CD4-positive, CD25-positive, alpha-beta regulatory T cell (primary cell): Measurements from ENCODE around the gene MAGI1. TPM values are rescaled to one million over a fixed set of nuclear protein-coding genes. Genes with fewer than 3 reads are reported as not detected.

Source experiments
- ATAC-seq, 2 donors: fragments of 150-1000 bp; cut with Tn5 transposase; one replicate each; pipeline ENCODE4 v1.10.0; 2021; ENCODE audit warnings: low read depth in 2 of 2, moderate number of reproducible peaks in 2 of 2, moderate library complexity in 1 of 2
- DNase-seq, 3 donors: peaks; one replicate each; pipeline versions ENCODE4 v3.0.0 to v3.0.0-alpha.2; 2012 to 2022; ENCODE audit warnings: mixed read lengths in 1 of 3
- H3K27ac ChIP-seq: one replicate; pipeline ENCODE4 v1.7.0; 2013; ENCODE audit warnings: mild to moderate bottlenecking, low read length; ENCODE audit not compliant: insufficient read depth, poor library complexity, severe bottlenecking
- H3K27me3 ChIP-seq: one replicate; pipeline ENCODE4 v1.7.0; 2013; ENCODE audit warnings: low read length; ENCODE audit not compliant: control insufficient read depth, insufficient read depth
- H3K36me3 ChIP-seq: one replicate; pipeline ENCODE4 v1.7.0; 2013; ENCODE audit warnings: mild to moderate bottlenecking, low read length, moderate library complexity; ENCODE audit not compliant: control insufficient read depth, insufficient read depth
- H3K4me1 ChIP-seq: 2 replicates; pipeline ENCODE4 v1.7.0; 2013; ENCODE audit warnings: mild to moderate bottlenecking, low read length; ENCODE audit not compliant: insufficient read depth, control insufficient read depth, poor library complexity, severe bottlenecking
- H3K4me3 ChIP-seq: one replicate; pipeline ENCODE4 v1.7.0; 2013; ENCODE audit warnings: low read depth, mild to moderate bottlenecking, low read length, moderate library complexity
- H3K9me3 ChIP-seq, 2 experiments: 1 replicate in 1 of 2; 2 replicates in 1 of 2; pipeline ENCODE4 v1.7.0; 2013; ENCODE audit warnings: low read length in 2 of 2, mild to moderate bottlenecking in 1 of 2, moderate library complexity in 1 of 2; ENCODE audit not compliant: control insufficient read depth in 2 of 2
- H3K27ac Mint-ChIP-seq, 3 donors: one replicate each; pipeline ENCODE4 v1.8.0; 2020 to 2022; ENCODE audit warnings: mild to moderate bottlenecking in 3 of 3, mixed read lengths in 3 of 3, moderate library complexity in 2 of 3
- H3K27me3 Mint-ChIP-seq: one replicate; pipeline ENCODE4 v1.8.0; 2022; ENCODE audit warnings: mild to moderate bottlenecking, mixed read lengths
- H3K36me3 Mint-ChIP-seq: one replicate; pipeline ENCODE4 v1.8.0; 2020; ENCODE audit warnings: mixed read lengths
- H3K4me1 Mint-ChIP-seq, 4 donors: one replicate each; pipeline ENCODE4 v1.8.0; 2020 to 2022; ENCODE audit warnings: mixed read lengths in 4 of 4, mild to moderate bottlenecking in 1 of 4
- H3K4me3 Mint-ChIP-seq, 4 donors: one replicate each; pipeline ENCODE4 v1.8.0; 2020 to 2022; ENCODE audit warnings: mild to moderate bottlenecking in 4 of 4, mixed read lengths in 4 of 4, moderate library complexity in 3 of 4
- H3K9me3 Mint-ChIP-seq, 7 donors: one replicate each; pipeline ENCODE4 v1.8.0; 2020 to 2022; ENCODE audit warnings: mixed read lengths in 7 of 7, mild to moderate bottlenecking in 3 of 7, moderate library complexity in 2 of 7
- polyA plus RNA-seq, 4 donors: library from polyadenylated mRNA; unstranded; fragments of 300-500 nt; fragmentation: Illumina TruSeq; gene quantifications; one replicate each; pipeline ENCODE4 v1.2.3, GENCODE V29; 2021
- total RNA-seq: library from RNA; stranded (reverse); gene quantifications from one replicate; pipeline ENCODE4 v1.2.3, GENCODE V29; 2022

Gene MAGI1
- total and polyA plus RNA-seq, 5 donors from 2014 or later, result 0.10 to 0.44 (median 0.19) TPM; not detected in 1

- ATAC-seq (no peak), DNase-seq (no peak)
- H3K9me3 Mint-ChIP-seq, result peaks cover 0 to 2% (median 0%) of the 10 kb centered on the region in 7 donors
- H3K27me3 Mint-ChIP-seq, result no peaks in the 10 kb centered on the region
- H3K9me3 ChIP-seq, result no peaks in the 10 kb centered on the region
- no peak overlapping the region for H3K4me3 Mint-ChIP-seq
- H3K27ac Mint-ChIP-seq, result no peak overlapping the region
- H3K4me1 Mint-ChIP-seq, result no peaks in the 10 kb centered on the region
- no peaks in the 10 kb centered on the region for H3K36me3 ChIP-seq
- H3K4me1 ChIP-seq, result no peaks in the 10 kb centered on the region
- H3K27me3 ChIP-seq, result no peaks in the 10 kb centered on the region
- H3K4me3 ChIP-seq, result no peak overlapping the region
- H3K27ac ChIP-seq, result no peak overlapping the region
- no peaks in the 10 kb centered on the region for H3K36me3 Mint-ChIP-seq
Measured at GRCh38 chr3:65793495-65794200, 245.1 kb downstream of the MAGI1 start.

DNA sequence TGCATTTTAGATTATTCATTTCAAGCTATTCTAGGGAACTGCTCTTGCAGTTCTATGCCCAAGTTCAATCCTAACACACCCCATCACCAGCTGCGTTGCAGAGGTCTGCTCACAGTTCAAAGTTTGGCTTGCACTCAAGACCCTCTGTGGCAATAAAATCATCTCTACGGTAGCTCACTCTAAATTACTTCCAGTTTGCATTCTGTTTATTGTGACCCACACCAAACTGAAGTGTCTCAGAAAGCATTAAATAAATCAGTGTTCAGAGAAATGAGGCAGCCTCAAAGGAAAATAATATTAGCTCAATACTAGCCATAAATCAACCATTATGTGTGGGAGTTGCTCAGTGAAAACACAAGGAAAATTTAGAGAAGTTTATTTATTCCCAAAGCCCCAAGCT is 250.3 kb downstream of the MAGI1 start:
- no peak overlapping the region for H3K27ac ChIP-seq
- Mint-ChIP-seq H3K4me1 (no peaks in the 10 kb centered on the region), H3K27me3 (no peaks in the 10 kb centered on the region), H3K9me3 (peaks cover 0 to 2% (median 0%) of the 10 kb centered on the region in 7 donors), H3K27ac (no peak overlapping the region), H3K36me3 (no peaks in the 10 kb centered on the region), H3K4me3 (no peak overlapping the region)
- H3K4me1 ChIP-seq, result no peaks in the 10 kb centered on the region
- no peaks in the 10 kb centered on the region for H3K9me3 ChIP-seq
- DNase-seq (no peak), ATAC-seq (no peak)
- H3K4me3 ChIP-seq, result no peak overlapping the region
- H3K27me3 ChIP-seq, result no peaks in the 10 kb centered on the region
- H3K36me3 ChIP-seq, result no peaks in the 10 kb centered on the region

DNA sequence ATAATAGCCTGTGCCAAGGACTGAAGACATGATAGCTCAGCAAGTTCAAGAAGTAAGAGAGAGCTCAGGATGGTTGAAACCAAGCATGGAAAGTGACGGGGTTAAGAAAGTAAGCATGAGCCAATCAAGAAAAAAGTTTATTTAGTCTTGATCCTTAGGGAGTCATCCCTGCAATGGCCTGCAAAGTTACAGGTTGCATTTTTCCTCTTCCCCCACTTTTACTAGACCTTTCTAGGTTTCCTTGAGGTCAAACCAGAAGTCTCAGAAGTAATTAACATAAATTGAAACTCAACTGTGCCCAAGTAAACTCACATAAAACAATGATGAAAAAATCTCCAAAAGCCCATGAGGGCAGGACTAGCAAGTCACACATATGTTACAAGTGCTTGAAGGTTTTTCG is 250.9 kb downstream of the MAGI1 start:
- no peaks in the 10 kb centered on the region for H3K27me3 Mint-ChIP-seq

DNA sequence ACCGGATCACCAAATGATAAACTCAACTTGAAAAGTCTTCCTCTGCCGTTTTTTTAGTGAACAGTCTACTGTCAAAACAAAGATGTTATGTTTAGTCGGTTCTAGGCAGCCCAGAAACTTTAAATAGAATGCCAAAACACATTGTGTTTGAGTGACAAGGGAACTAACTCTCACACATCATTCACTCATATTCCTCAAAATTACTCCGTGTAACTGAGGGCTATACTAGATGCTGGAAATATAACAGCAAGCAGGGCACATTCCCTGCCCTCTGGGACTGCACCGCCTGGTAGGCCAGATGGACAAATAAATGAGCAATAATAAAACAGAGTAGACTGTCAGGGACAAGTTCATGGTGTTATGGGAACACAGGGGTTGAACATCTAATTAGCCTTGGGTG is 251.4 kb downstream of the MAGI1 start:
- Histone ChIP-seq H3K4me3 (no peak overlapping the region), H3K9me3 (no peaks in the 10 kb centered on the region), H3K27me3 (no peaks in the 10 kb centered on the region), H3K4me1 (no peaks in the 10 kb centered on the region), H3K36me3 (no peaks in the 10 kb centered on the region), H3K27ac (no peak overlapping the region)
- Mint-ChIP-seq H3K4me3 (no peak overlapping the region), H3K36me3 (no peaks in the 10 kb centered on the region), H3K27ac (no peak overlapping the region), H3K4me1 (no peaks in the 10 kb centered on the region), H3K9me3 (peaks cover 0 to 2% (median 0%) of the 10 kb centered on the region in 7 donors), H3K27me3 (no peaks in the 10 kb centered on the region)
- DNase-seq, result no peak
- ATAC-seq, result no peak

More for the DNA sequence above, 250.9 kb downstream of the MAGI1 start:
- H3K4me3 Mint-ChIP-seq, result no peak overlapping the region
- DNase-seq, result no peak
- no peaks in the 10 kb centered on the region for H3K4me1 Mint-ChIP-seq
- no peaks in the 10 kb centered on the region for H3K36me3 Mint-ChIP-seq
- Histone ChIP-seq H3K27ac (no peak overlapping the region), H3K4me1 (no peaks in the 10 kb centered on the region), H3K36me3 (no peaks in the 10 kb centered on the region), H3K27me3 (no peaks in the 10 kb centered on the region), H3K9me3 (no peaks in the 10 kb centered on the region), H3K4me3 (no peak overlapping the region)
- H3K9me3 Mint-ChIP-seq, result peaks cover 0 to 2% (median 0%) of the 10 kb centered on the region in 7 donors
- H3K27ac Mint-ChIP-seq, result no peak overlapping the region
- no peak for ATAC-seq

GRCh38 chr3:65786890-65787289 is 251.8 kb downstream of the MAGI1 start:
- Histone ChIP-seq H3K36me3 (no peaks in the 10 kb centered on the region), H3K4me3 (no peak overlapping the region), H3K27me3 (no peaks in the 10 kb centered on the region), H3K27ac (no peak overlapping the region), H3K9me3 (no peaks in the 10 kb centered on the region), H3K4me1 (no peaks in the 10 kb centered on the region)
- no peaks in the 10 kb centered on the region for H3K27me3 Mint-ChIP-seq
- no peaks in the 10 kb centered on the region for H3K36me3 Mint-ChIP-seq
- H3K4me3 Mint-ChIP-seq, result no peak overlapping the region
- no peak overlapping the region for H3K27ac Mint-ChIP-seq
- H3K4me1 Mint-ChIP-seq, result no peaks in the 10 kb centered on the region
- H3K9me3 Mint-ChIP-seq, result peaks cover 0 to 2% (median 0%) of the 10 kb centered on the region in 7 donors
- ATAC-seq (no peak), DNase-seq (no peak)

- no peak for ATAC-seq
- H3K4me1 ChIP-seq, result no peaks in the 10 kb centered on the region
- peak in 1 of 3 donors; percentile 27 for DNase-seq
- Mint-ChIP-seq H3K27ac (no peak overlapping the region), H3K27me3 (no peaks in the 10 kb centered on the region), H3K4me3 (no peak overlapping the region), H3K4me1 (no peaks in the 10 kb centered on the region), H3K9me3 (peaks cover 0 to 2% (median 0%) of the 10 kb centered on the region in 7 donors), H3K36me3 (no peaks in the 10 kb centered on the region)
- no peaks in the 10 kb centered on the region for H3K27me3 ChIP-seq
- H3K9me3 ChIP-seq, result no peaks in the 10 kb centered on the region
- H3K4me3 ChIP-seq, result no peak overlapping the region
- no peak overlapping the region for H3K27ac ChIP-seq
- H3K36me3 ChIP-seq, result no peaks in the 10 kb centered on the region
Measured at GRCh38 chr3:65785065-65785645, 253.6 kb downstream of the MAGI1 start.

DNA sequence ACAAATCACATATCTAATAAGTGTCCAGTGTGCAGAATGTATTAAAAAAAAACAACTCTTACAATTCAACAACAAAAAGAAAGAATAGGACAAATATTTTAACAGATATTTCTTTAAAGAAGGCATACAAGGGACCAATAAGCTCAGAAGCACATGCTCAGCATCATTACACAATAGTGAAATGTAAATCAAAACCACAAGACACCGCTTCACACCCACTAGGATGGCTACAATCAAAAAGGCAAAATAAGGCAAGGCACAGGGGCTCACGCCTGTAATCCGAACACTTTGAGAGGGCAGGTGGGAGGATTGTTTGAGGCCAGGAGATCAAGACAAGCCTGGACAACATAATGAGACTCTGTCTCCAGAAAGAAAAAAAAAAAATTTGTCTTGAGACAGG is 255.6 kb downstream of the MAGI1 start:
- Mint-ChIP-seq H3K27ac (no peak overlapping the region), H3K9me3 (peaks cover 0 to 2% (median 0%) of the 10 kb centered on the region in 7 donors), H3K27me3 (no peaks in the 10 kb centered on the region), H3K36me3 (no peaks in the 10 kb centered on the region), H3K4me3 (no peak overlapping the region), H3K4me1 (no peaks in the 10 kb centered on the region)
- no peak overlapping the region for H3K27ac ChIP-seq
- no peaks in the 10 kb centered on the region for H3K9me3 ChIP-seq
- H3K4me3 ChIP-seq, result no peak overlapping the region
- ATAC-seq, result no peak
- H3K27me3 ChIP-seq, result no peaks in the 10 kb centered on the region
- no peak for DNase-seq
- H3K36me3 ChIP-seq, result no peaks in the 10 kb centered on the region
- H3K4me1 ChIP-seq, result no peaks in the 10 kb centered on the region

DNA sequence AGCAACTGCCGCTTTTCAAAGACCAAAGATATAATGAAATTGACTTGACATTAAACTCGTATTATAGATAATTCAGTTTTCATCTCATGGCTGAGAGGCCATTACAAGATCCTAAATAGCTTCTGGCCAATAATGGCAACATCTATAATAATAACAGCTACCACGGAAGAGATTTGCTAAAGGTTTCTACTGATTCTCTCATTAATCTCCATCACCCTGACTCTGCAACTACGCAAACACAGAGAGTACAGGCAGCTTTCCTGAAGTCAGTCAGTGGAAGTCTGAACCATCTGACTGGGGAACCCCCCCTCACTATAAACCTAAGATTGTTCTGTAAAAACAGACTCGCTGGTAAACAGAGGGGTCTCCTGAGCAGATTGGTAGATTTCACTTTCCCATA is 257.1 kb downstream of the MAGI1 start:
- no peaks in the 10 kb centered on the region for H3K36me3 ChIP-seq
- no peaks in the 10 kb centered on the region for H3K36me3 Mint-ChIP-seq
- H3K27ac Mint-ChIP-seq, result no peak overlapping the region
- H3K27me3 ChIP-seq, result no peaks in the 10 kb centered on the region
- ATAC-seq, result no peak
- H3K9me3 ChIP-seq, result no peaks in the 10 kb centered on the region
- DNase-seq, result no peak
- no peaks in the 10 kb centered on the region for H3K27me3 Mint-ChIP-seq
- H3K4me1 Mint-ChIP-seq, result no peaks in the 10 kb centered on the region
- no peaks in the 10 kb centered on the region for H3K4me1 ChIP-seq
- no peak overlapping the region for H3K4me3 Mint-ChIP-seq
- H3K9me3 Mint-ChIP-seq, result peaks cover 0 to 2% (median 0%) of the 10 kb centered on the region in 7 donors
- H3K4me3 ChIP-seq, result no peak overlapping the region
- no peak overlapping the region for H3K27ac ChIP-seq
